Heart left ventricle (tissue), 16 donors: ENCODE data around the gene FBXO31. TPM values are rescaled to one million over a fixed set of nuclear protein-coding genes. Genes with fewer than 3 reads are reported as not detected.
A peak's percentile ranks its signal among the peaks of the same experiment; 100 is the strongest.

Experiments used
- ATAC-seq, 4 donors: fragments of 200-7000 bp; cut with Tn5 transposase; one replicate each; pipeline ENCODE4 v1.9.1; 2020 to 2022; ENCODE audit warnings: moderate library complexity in 4 of 4, mild to moderate bottlenecking in 3 of 4, moderate number of reproducible peaks in 1 of 4
- DNase-seq, 5 donors: peaks; one replicate each; pipeline ENCODE4 v3.0.0-alpha.2; 2020
- H3K27ac ChIP-seq, 12 donors: fragments of 200-600 bp; sonication (generic) in 4 of 12; one replicate each; pipeline versions ENCODE4 v1.5.0 to v1.8.0; 2016 to 2022; ENCODE audit warnings: mild to moderate bottlenecking in 2 of 12
- H3K27me3 ChIP-seq, 9 donors: fragments of 200-600 bp; sonication (generic) in 2 of 9; one replicate each; pipeline versions ENCODE4 v1.5.1 to v1.8.0; 2016 to 2022; ENCODE audit warnings: mild to moderate bottlenecking in 3 of 9
- H3K36me3 ChIP-seq, 9 donors: fragments of 200-600 bp; sonication (generic) in 2 of 9; one replicate each; pipeline versions ENCODE4 v1.5.0 to v1.8.0; 2018 to 2022; ENCODE audit warnings: mild to moderate bottlenecking in 2 of 9
- H3K4me1 ChIP-seq, 12 donors: fragments of 200-600 bp; sonication (generic) in 4 of 12; one replicate each; pipeline versions ENCODE4 v1.5.0 to v1.8.0; 2016 to 2022; ENCODE audit warnings: mild to moderate bottlenecking in 3 of 12
- H3K4me3 ChIP-seq, 12 donors: fragments of 200-600 bp; sonication (generic) in 4 of 12; one replicate each; pipeline versions ENCODE4 v1.5.0 to v1.8.0; 2017 to 2022; ENCODE audit warnings: mild to moderate bottlenecking in 9 of 12, moderate library complexity in 4 of 12
- H3K9me3 ChIP-seq, 12 donors: fragments of 200-600 bp; sonication (generic) in 4 of 12; one replicate each; pipeline versions ENCODE4 v1.5.0 to v1.8.0; 2016 to 2022; ENCODE audit warnings: mild to moderate bottlenecking in 1 of 12
- POLR2A ChIP-seq, 2 donors: fragments of 450-650 bp; IDR thresholded peaks; one replicate each; pipeline ENCODE4 v1.6.1; 2017; ENCODE audit warnings: antibody characterized with exemption in 2 of 2, mild to moderate bottlenecking in 2 of 2, moderate library complexity in 2 of 2
- WGBS, 4 donors: extraction: QIAGEN DNeasy Blood & Tissue Kit in 2 of 4; methylation state at CpG; one replicate each; pipeline versions ENCODE4 v1.1.5 to v1.1.7; 2013 to 2018; 5-methylcytosine and 5-hydroxymethylcytosine counted together
- intact Hi-C, 10 donors: fragments of 100-400 bp; cut with DNase I; formaldehyde crosslinking; loops; one replicate each; pipeline versions ENCODE4 v1.11.1 to v1.14.2; 2022
- long read RNA-seq, 3 donors: library from polyadenylated mRNA; unstranded; transcript quantifications; one replicate each; pipeline ENCODE4 v2.0.0, GENCODE V29; 2020 to 2021
- polyA plus RNA-seq, 2 donors: library from polyadenylated mRNA; stranded (reverse); fragments of 200-250 nt; gene quantifications; one replicate each; pipeline ENCODE4 v1.2.3, GENCODE V29; 2013
- total RNA-seq, 9 donors: library from RNA; depleted of rRNA in 2 of 9; stranded (reverse); fragments of >200 nt in 2 of 9; fragmentation: NEBNext Ultra II Directional in 3 of 9; extraction: Animal tissue kit (Norgen Biotek cat#: 25700) in 3 of 9; gene quantifications; one replicate each; pipeline versions ENCODE4 v1.1.0 to v1.2.4, GENCODE V29; 2016 to 2023
- TF ChIP-seq, protein P1 (sequence below), 12 donors: fragments of 200-600 bp; sonication (generic) in 4 of 12; IDR thresholded peaks; one replicate each; pipeline versions ENCODE4 v1.5.0 to v1.8.0; 2018 to 2022; ENCODE audit warnings: antibody characterized with exemption in 12 of 12, mild to moderate bottlenecking in 5 of 12
- donor health status: ischemic (EF 13 %, LVEDD 7.1; RV severe dilation, severe dysfunction).
- donor health status: healthy with polysubstance abuse.
- donor health status: DM: no; HTN: yes; CAD: no.
- donor health status: DM: no; HTN: no; CAD: no.
- donor health status: ischemic (EF 25% LVEDD 6.9; RV normal size, moderate dysfunction).
- donor health status: ischemic (EF 25% LVEDD 5.7; RV mildly dilated, moderate dysfunction).
- donor health status: healthy.
- donor health status: DM: yes; HTN: yes; CAD: no.
- donor health status: ischemic (EF 35%, LVEDD 5.7; RV mildly dilated, moderate dysfunction).
- donor health status: nonischemic (EF 11% LVEDD 7.7; RV severe dilation, severe dysfunction).
- donor health status: DM: yes; HTN: yes; CAD: no.
- donor health status: PGD.
- donor health status: ischemic (EF 29% LVEDD 5.4; RV normal size, mild dysfunction).
- donor health status: nonischemic (EF 23%, LVEDD 6.1; RV moderate dilation, normal function).

FBXO31 gene, protein sequence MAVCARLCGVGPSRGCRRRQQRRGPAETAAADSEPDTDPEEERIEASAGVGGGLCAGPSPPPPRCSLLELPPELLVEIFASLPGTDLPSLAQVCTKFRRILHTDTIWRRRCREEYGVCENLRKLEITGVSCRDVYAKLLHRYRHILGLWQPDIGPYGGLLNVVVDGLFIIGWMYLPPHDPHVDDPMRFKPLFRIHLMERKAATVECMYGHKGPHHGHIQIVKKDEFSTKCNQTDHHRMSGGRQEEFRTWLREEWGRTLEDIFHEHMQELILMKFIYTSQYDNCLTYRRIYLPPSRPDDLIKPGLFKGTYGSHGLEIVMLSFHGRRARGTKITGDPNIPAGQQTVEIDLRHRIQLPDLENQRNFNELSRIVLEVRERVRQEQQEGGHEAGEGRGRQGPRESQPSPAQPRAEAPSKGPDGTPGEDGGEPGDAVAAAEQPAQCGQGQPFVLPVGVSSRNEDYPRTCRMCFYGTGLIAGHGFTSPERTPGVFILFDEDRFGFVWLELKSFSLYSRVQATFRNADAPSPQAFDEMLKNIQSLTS
- total RNA-seq = 100 to 1,000 TPM in 1 of 9 donors, 10 to 100 TPM in 8; 55.5 to 130 (median 71.9) TPM
- polyA plus RNA-seq = 10 to 100 TPM; 20.0 to 28.8 TPM
- long read RNA-seq, donor 1, full-length matches to known transcripts = 7 of 59 reads
- long read RNA-seq, donor 1, partial matches to known transcripts = 16 of 59 reads
- long read RNA-seq, donor 1, other reads (novel, unspliced or antisense) = 36 of 59 reads
- long read RNA-seq, donor 2, partial matches to known transcripts = 7 of 30 reads
- long read RNA-seq, donor 2, other reads (novel, unspliced or antisense) = 23 of 30 reads
- long read RNA-seq, donor 3, full-length matches to known transcripts = 8 of 68 reads
- long read RNA-seq, donor 3, partial matches to known transcripts = 28 of 68 reads
- long read RNA-seq, donor 3, other reads (novel, unspliced or antisense) = 32 of 68 reads

DNA sequence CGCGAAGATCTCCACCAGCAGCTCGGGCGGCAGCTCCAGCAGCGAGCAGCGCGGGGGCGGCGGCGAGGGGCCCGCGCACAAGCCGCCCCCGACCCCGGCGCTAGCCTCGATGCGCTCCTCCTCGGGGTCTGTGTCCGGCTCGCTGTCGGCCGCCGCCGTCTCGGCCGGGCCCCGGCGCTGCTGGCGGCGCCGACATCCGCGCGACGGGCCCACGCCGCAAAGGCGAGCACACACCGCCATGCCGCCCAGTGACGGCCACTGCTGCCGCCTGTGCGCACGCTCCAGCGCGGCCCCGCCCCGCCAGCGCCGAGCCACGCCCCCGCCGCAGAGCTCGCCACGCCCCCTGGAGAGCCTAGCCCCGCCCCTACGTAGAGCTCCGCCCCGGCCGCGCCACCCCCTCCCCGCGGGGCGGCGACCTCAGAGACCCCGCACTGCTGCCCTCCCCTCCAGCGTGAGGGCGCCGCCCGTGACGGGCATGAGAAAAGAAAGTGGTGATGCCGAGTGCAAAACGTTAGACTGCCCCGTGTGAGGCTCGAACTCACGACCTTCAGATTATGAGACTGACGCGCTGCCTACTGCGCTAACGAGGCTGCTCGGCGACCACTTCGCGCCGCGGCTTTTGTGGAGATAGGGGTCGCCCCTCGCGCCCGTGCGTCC lies at the start of gene FBXO31:
Gene FBXO31 (minus strand): TSS at position 272 of the 657 bp plus-strand sequence. CDS start 32 bp downstream, at position 240.
- H3K9me3 ChIP-seq = no peaks in the 10 kb centered on the region
- no peaks in the 10 kb centered on the region for H3K36me3 ChIP-seq
- TF ChIP-seq, protein P1, sequence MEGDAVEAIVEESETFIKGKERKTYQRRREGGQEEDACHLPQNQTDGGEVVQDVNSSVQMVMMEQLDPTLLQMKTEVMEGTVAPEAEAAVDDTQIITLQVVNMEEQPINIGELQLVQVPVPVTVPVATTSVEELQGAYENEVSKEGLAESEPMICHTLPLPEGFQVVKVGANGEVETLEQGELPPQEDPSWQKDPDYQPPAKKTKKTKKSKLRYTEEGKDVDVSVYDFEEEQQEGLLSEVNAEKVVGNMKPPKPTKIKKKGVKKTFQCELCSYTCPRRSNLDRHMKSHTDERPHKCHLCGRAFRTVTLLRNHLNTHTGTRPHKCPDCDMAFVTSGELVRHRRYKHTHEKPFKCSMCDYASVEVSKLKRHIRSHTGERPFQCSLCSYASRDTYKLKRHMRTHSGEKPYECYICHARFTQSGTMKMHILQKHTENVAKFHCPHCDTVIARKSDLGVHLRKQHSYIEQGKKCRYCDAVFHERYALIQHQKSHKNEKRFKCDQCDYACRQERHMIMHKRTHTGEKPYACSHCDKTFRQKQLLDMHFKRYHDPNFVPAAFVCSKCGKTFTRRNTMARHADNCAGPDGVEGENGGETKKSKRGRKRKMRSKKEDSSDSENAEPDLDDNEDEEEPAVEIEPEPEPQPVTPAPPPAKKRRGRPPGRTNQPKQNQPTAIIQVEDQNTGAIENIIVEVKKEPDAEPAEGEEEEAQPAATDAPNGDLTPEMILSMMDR (IDR thresholded peaks at IDR 0.05) = peak in 1 of 12 donors; percentile 8
- peak; percentile 89 to 92 for TF ChIP-seq POLR2A (IDR thresholded peaks at IDR 0.05)
- H3K27ac ChIP-seq = peak within 1 kb of the TSS; percentile 65 to 96 (median 91)
- ATAC-seq = peak; percentile 60 to 91 (median 83)
- intact Hi-C loops = loop anchor here in 7 of 10 donors (2.0 to 5.0 kb wide), 5 partner anchors 56 to 67 kb away; partner anchors contain the start of gene C16orf95 (in 2 of the 7)
- H3K4me1 ChIP-seq = peaks cover 1 to 66% (median 42%) of the 10 kb centered on the region in 12 donors
- DNase-seq = peak; percentile 86 to 95 (median 87)
- H3K4me3 ChIP-seq = peak within 1 kb of the TSS; percentile 34 to 98 (median 72)
- no peaks in the 10 kb centered on the region for H3K27me3 ChIP-seq
- WGBS, 4 donors = 0% methylated on average over 13 to 92 of the region's 92 CpGs

DNA sequence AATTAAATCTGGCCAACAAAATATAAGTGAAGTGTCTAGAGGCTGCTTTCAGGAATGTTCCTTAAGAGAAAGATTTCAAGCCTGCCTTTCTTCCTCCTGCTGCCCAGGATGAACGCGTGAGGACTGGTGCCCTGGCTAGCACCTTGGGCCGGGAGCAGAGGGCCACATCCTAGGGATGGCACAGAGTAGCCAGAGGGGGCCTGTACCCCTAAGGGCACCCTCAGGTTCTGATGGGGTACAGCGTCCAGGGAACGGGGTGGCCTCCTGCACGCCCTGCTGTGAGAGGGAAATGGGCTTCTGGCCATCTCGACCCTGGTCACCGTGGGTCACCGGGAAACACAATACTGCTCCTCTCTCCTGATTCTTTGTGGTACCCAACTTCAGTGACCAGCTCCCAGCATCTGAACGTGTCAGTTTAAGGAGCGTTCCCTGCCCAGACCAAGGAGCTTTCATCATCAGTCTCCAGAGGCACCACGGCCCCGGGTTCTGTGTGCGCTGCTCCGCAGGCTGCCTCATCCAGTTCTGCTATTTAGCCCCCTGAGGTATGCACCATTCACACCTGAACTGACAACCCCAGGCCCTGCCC lies 48.8 kb upstream of the FBXO31 start:
- Histone ChIP-seq H3K4me3 (no peak overlapping the region), H3K4me1 (peaks cover 3 to 42% (median 26%) of the 10 kb centered on the region in 12 donors), H3K9me3 (no peaks in the 10 kb centered on the region), H3K36me3 (peaks cover 0 to 41% (median 30%) of the 10 kb centered on the region in 9 donors), H3K27ac (peak overlapping the region in 2 of 12 donors; percentile 26 to 29), H3K27me3 (no peaks in the 10 kb centered on the region)
- no peak for DNase-seq
- WGBS, 4 donors = 84 to 98% (median 92%) methylated on average over 13 to 15 of the region's 15 CpGs
- intact Hi-C loops = loop anchor here in 2 of 10 donors (10.0 kb wide), 1 partner anchor 62 kb away; the partner anchor contains the start of gene ZCCHC14 (in 2 of the 2)
- ATAC-seq = no peak
- TF ChIP-seq, protein P1 (IDR thresholded peaks at IDR 0.05) = no peak
- no peak for TF ChIP-seq POLR2A (IDR thresholded peaks at IDR 0.05)

DNA sequence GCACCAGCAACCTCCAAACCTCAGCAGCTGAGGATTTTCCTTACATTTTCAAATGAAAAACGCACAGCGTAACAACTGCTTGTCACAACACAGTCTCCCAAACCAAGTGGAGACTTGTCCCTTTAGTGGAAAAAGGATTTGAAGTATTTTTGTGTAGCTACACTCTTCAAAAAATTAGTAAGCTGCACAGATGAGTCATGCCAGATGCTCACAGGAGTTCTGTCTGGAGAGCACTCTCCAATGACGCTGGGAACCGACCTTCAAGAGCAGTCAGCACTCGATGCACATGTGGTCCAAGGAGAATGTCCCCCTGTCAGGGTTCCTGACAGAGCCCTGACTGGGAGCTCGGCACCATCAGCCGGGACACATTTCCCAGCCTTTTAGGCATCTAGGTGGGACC lies 48.4 kb upstream of the FBXO31 start:
- H3K27me3 ChIP-seq = no peaks in the 10 kb centered on the region
- ATAC-seq = peak; percentile 46 to 81 (median 66)
- H3K4me1 ChIP-seq = peaks cover 3 to 38% (median 23%) of the 10 kb centered on the region in 12 donors
- peaks cover 0 to 42% (median 32%) of the 10 kb centered on the region in 9 donors for H3K36me3 ChIP-seq
- intact Hi-C loops = loop anchor here in 2 of 10 donors (10.0 kb wide), 1 partner anchor 63 kb away; the partner anchor contains the start of gene ZCCHC14 (in 2 of the 2)
- H3K9me3 ChIP-seq = no peaks in the 10 kb centered on the region
- H3K27ac ChIP-seq = peak overlapping the region in 2 of 12 donors; percentile 26 to 29
- 41 to 56% (median 55%) methylated on average over 7 of the region's 7 CpGs for WGBS, 4 donors
- H3K4me3 ChIP-seq = no peak overlapping the region
- DNase-seq = peak in 1 of 5 donors; percentile 65
- TF ChIP-seq, protein P1 (IDR thresholded peaks at IDR 0.05) = no peak
- no peak for TF ChIP-seq POLR2A (IDR thresholded peaks at IDR 0.05)
